GM10248 (cell line): ENCODE measurements around the gene GBX1.

Experiments
- CTCF ChIA-PET: fragments of 300-600 bp; sonication (Branson Sonifier 250); formaldehyde crosslinking; extraction: SDS; loops from one replicate; lab custom pipeline; 2021; ENCODE audit warnings: antibody characterized with exemption; lab: Yijun Ruan, JAX
- POLR2A ChIA-PET: fragments of 350-650 bp; sonication (Branson Sonifier 250); formaldehyde crosslinking; extraction: SDS; loops from one replicate; lab custom pipeline; 2020; ENCODE audit warnings: antibody characterized with exemption; lab: Yijun Ruan, JAX
- DNase-seq: peaks from one replicate; pipeline ENCODE4 v3.0.0; 2012; ENCODE audit errors: extremely low spot score
- TF ChIP-seq, protein P1 (sequence below): IDR thresholded peaks from 2 replicates; pipeline ENCODE4 v1.5.1; 2012; ENCODE audit warnings: mild to moderate bottlenecking, low read depth; ENCODE audit errors: extremely low read depth, missing control alignments, control extremely low read depth

The GBX1 gene

GRCh38 chr7:151205730-151206129 lies 38.2 kb upstream of the GBX1 start:
- POLR2A ChIA-PET, result no interaction called here
- TF ChIP-seq, protein P1, sequence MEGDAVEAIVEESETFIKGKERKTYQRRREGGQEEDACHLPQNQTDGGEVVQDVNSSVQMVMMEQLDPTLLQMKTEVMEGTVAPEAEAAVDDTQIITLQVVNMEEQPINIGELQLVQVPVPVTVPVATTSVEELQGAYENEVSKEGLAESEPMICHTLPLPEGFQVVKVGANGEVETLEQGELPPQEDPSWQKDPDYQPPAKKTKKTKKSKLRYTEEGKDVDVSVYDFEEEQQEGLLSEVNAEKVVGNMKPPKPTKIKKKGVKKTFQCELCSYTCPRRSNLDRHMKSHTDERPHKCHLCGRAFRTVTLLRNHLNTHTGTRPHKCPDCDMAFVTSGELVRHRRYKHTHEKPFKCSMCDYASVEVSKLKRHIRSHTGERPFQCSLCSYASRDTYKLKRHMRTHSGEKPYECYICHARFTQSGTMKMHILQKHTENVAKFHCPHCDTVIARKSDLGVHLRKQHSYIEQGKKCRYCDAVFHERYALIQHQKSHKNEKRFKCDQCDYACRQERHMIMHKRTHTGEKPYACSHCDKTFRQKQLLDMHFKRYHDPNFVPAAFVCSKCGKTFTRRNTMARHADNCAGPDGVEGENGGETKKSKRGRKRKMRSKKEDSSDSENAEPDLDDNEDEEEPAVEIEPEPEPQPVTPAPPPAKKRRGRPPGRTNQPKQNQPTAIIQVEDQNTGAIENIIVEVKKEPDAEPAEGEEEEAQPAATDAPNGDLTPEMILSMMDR, result no peak
- CTCF ChIA-PET, result interaction anchor here (0.9 to 1.6 kb wide), 4 partner anchors 34 to 82 kb away, joined by 3 to 4 read pairs (median 4); no protein-coding TSS in a partner anchor
- DNase-seq, result no peak

- TF ChIP-seq, protein P1, result no peak
- ChIA-PET CTCF (interaction anchor here (1.2 to 1.6 kb wide), 3 partner anchors 9 to 42 kb away, joined by 3 to 4 read pairs (median 3); no protein-coding TSS in a partner anchor), POLR2A (no interaction called here)
- DNase-seq, result no peak
Measured at GRCh38 chr7:151204383-151205032, 37.0 kb upstream of the GBX1 start.

DNA sequence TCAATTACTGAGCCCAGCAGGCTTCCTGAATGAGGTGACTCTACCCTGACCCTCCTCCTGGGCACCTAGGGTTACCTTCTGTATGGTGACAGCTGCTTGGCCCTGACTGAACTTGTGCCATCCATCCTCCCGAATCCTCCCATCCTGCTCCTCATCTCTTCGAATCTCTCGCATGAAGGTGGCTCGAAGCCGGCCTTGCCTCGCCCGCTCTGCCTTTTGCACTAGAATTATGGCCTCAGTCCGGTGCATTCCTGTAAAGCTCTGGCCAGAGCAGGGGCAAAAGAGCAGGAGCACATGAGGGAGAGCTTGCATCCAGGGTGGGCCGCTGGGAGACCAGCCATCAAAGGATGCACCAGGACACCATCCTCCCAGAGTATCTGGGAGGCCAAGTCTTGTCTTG lies 35.3 kb upstream of the GBX1 start:
- TF ChIP-seq, protein P1, result no peak
- ChIA-PET CTCF (interaction anchor here (0.9 kb wide), 1 partner anchor 92 kb away, joined by 3 read pairs; no protein-coding TSS in a partner anchor), POLR2A (no interaction called here)
- no peak for DNase-seq

GRCh38 chr7:151201751-151202150 lies 34.3 kb upstream of the GBX1 start:
- CTCF ChIA-PET, result no interaction called here
- POLR2A ChIA-PET, result no interaction called here
- DNase-seq, result no peak
- TF ChIP-seq, protein P1, result no peak

GRCh38 chr7:151201344-151201743 lies 33.9 kb upstream of the GBX1 start:
- TF ChIP-seq, protein P1, result no peak
- DNase-seq, result no peak
- ChIA-PET CTCF (no interaction called here), POLR2A (no interaction called here)

GRCh38 chr7:151198945-151199848 lies 31.7 kb upstream of the GBX1 start:
- TF ChIP-seq, protein P1, result no peak
- ChIA-PET CTCF (no interaction called here), POLR2A (no interaction called here)
- no peak for DNase-seq
